Right kidney (tissue), 1 donor: Measurements from ENCODE around the gene ADGRV1.
A peak's percentile ranks its signal among the peaks of the same experiment; 100 is the strongest.

ENCODE experiments used
- DNase-seq: peaks from one replicate; pipeline ENCODE4 v3.0.0-alpha.2; 2016

ADGRV1 gene

DNA sequence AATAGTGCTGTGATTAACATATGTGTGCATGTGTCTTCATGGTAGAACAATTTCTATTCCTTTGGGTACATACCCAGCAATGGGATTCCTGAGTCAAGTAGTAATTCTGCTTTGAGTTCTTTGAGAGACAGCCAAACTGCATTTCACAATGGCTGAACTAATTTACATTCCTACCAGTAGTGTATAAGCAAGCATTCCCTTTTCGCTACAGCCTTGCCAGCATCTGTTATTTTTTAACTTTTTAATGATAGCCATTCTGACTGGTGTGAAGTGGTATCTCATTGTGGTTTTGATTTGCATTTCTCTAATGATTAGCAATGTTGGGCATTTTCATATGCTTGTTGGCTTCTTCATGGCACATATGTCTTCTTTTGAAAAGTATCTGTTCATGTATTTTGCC is 516.0 kb downstream of the ADGRV1 start:
- no peak for DNase-seq

DNA sequence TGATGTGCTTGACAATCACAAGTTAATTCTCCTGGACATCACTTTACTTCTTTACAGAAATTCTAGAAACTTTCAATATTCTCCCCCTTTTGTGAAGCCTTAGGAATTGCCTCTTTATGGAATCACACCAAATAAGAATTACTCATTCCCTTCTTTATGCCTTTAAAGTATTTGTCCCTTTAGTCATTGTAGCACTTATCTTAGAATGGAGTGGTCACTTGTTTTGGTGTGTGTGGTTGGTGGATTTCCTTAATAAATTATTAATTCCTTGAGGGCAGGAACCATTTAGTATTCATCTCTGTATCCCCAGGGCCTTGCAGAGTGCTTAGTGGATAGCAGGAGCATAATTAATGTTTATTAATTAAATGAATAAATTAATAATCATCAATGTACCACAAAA is 517.5 kb downstream of the ADGRV1 start:
- DNase-seq = no peak

DNA sequence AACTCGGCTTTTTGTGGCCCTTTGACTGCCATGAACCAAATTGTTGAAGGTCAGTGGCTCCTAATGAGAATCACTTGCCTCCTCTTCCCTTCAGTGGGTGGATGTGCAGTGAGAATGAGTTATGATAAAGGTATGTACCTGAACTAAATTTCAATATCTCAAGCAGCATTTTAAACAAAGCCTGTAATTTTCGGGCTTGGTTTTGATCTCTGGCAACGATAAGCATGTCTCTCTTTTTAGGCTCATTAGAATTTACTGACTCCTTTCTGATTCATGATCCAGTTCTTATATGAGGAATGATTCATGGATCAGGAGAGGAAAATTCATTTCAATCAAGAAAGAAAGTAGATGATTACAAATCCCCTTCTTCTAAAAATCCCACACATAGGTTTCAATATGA is 519.0 kb downstream of the ADGRV1 start:
- DNase-seq = no peak

DNA sequence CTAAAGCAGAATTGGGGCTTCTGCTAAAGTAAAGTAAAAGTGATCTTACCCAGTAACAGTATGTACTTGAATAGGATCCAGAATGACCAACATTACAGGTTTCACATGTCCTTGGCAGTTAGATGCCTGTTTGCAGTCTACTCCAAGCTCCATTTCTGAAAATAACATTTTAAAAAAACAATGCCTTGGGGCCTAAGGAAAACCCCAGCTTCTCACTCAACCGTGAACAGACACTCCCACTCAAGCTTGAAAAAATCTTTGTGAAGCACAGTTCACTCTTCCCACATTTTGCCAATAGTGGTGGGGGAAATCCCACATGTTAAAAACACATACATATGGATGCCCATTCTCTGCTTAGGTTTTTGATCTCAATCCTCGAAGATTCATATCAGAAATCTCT is 520.4 kb downstream of the ADGRV1 start:
- no peak for DNase-seq

DNA sequence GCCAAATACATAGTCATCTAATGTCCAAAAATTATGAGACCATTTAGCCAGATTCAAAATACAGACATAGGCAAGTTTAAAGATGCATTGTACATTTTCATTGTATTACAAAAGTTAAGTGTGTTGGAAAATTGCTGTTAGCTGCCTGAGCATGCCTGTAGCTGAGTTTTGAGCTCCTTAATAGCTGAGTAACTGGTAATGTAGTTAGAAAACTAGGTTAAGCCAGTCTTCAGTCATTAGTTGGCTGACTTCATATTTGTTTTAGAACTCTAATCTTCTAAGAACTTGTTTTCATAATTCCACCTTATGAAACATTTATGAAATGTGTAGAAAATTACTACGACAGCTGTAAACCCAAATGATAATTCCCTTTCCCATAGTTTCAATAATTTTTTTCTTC is 531.2 kb downstream of the ADGRV1 start:
- no peak for DNase-seq

DNA sequence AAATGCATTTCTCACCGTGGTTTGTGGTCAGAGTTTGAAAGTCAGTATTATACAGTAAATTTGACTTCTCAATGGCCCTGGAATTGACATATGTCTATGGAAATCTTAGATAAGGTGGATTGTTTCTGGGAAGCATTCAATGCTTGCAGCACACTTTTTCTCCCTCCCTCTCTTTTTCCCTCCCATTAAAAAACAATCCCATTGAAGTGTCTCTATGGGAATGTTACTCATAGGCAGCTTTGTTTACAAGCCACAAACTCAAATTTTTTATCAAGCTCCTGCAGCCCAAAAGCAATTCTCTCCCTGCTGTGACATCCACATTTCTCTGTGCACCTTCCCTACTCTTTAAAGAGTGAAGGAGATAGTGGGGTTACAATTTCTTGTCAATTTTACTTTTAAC is 532.4 kb downstream of the ADGRV1 start:
- DNase-seq = no peak

DNA sequence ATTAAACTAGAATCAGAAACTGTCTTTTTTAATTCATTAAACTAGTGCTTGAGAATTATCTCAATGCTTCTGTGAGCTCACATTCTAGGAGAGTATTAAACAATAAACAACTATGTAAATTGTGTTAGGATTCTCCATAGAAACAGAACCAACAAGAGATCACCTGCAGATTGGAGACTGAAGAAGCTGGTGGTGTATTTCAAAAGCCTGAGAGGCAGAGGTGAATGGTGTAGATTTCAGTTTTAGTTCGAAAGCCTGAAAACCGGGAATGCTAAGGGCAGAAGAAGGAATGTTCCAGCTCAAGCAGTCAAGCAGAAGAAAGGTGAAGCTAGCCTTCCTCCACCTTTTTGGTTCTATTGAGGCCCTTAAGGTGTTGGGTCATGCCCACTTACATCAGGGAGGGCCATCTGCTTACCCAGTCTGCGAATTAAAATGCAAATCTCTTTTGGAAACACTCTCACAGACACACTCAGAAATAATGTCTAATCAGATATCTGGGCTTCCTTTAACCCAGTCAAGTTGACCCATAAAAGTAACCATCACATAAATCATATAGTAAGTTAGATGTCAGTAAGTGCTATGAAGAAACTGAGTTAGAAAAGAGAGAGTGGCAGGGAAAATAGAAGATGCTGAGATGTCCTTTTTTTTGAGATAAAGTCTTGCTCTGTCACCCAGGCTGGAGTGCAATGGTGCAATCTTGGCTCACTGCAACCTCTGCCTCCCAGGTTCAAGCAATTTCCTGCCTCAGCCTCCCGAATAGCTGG is 533.1 kb downstream of the ADGRV1 start:
- DNase-seq = no peak

DNA sequence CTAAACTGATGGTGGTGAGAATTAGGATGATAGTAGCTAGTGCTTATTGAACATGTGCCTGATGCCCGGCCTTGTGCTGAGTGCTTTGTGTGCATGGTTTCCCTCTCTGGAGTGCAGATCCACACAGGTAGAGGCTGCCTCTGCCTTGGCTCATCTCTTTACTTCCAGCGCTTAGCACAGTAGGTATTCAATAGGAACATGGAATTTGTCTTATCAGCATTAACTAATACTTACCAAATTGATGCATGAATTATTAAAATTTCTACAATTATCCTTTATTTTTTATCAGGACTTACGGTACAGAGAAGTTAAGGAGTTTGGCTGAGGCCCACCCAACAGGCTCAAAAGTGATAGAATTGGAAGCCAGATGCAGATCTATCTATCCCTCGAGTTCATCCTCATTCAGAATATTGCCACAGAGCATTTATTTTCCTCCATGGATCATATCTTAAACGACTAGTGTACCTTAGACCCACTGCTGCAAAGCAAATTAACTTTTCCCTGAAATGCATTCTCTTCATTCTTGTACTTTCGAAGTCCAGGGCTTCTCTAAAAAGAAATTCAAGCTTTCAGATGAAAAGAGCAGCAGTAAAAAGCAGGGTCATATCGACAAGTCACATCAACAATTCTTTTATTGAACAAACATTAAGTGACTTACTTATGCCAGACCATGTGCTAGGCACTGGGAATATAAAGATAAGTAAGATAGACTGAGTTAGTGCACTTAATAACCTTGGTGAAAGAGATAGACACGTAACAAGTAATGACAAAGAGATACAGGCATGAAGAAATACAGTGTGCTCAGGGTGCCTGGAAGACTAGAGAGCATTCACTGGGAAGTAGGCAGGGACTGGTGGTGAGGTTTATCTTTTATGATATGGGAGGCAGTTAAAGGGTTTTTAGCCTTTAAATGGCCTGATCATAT is 534.5 kb downstream of the ADGRV1 start:
- no peak for DNase-seq

DNA sequence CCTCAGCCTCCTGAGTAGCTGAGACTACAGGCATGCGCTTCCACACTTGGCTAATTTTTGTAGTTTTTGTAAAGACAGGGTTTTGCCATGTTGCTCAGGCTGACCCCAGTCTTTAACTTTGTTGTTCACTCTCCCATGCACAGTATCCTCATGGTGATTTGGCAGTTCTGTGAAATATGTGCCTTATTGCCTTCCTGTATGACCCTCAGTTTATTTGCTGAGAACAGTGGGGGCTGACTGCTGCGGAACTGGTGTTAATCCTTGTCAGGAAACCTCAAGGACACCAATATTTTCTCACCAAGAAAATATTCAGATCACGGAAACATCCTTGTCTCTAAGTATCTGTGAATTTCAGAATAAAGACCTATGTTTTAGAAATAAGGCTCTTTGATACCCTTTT is 536.7 kb downstream of the ADGRV1 start:
- DNase-seq = no peak

DNA sequence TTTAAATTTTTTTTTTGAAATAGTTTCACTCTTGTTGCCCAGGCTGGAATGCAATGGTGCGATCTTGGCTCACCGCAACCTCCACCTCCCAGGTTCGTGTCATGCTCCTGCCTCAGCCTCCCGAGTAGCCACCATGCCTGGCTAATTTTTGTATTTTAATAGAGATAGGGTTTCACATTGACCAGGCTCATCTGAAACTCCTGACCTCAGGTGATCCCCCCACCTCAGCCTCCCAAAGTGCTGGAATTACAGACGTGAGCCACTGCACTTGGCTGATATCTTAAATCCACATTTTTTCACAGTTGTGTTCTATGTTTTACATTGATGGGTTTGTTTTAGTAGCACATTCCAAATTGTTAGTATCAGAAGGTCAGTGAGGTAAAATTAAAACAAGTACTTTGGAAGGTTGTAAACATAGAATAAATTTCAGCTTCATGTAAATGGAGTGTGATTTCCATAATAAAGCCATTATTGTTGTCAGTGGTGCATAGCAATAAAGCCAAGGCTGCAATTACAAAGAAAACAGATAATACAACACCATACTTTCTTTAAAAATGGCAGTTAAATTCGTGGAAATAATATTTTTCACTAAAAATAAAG is 537.3 kb downstream of the ADGRV1 start:
- DNase-seq = no peak

DNA sequence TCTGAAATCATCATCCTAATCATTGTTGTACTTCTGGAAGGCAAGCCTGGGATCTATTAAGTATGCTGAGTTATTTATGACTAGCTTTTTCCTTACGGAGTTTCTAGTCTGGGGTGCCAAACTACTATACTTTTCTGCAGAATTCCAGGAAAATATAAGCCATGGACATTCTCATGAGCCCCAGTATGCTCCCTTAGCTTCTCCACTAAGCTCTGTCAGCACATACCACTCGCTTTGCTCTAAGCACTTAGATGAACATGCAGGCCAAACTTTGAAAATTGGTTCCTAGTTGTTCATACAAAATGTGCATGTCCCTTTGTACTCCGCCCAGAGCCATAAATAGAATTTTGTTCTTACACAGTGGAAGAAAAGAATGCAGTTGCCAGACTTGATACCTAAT is 539.9 kb downstream of the ADGRV1 start:
- no peak for DNase-seq

DNA sequence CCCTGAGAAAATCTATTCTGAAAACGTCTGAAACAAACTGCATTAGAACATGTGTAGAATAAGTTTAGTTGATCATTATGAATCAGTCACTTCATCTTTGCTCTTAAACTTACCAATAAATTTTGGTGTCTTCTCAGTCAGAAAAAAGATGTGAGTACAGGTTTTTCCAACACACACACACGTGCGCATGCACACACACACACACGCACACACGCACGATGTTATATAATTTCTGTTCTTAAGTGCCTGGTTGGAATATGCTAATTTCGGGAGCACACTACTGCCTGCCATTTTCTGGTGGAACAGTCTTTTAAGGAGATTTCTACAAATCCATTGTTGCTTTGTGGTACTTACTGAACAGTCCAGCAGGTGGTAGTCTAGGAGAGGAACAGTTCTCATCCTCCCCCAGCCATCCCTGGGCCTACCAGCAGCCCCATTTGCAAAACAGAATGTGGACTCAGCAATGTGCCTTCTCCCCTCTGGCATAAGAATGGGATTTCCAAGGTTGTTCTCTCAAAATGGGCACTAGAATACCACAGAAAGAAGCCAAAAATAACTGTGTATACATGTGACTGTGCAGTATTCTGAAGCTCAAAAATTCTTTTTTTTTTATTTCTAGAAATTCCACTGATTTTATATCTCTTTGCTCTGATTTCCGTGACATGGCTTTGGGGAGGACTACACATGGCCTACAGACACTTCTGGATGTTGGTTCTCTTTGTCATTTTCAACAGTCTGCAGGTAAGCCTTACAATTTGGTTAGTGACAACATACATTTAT is 543.2 kb downstream of the ADGRV1 start:
- DNase-seq = peak; percentile 41

DNA sequence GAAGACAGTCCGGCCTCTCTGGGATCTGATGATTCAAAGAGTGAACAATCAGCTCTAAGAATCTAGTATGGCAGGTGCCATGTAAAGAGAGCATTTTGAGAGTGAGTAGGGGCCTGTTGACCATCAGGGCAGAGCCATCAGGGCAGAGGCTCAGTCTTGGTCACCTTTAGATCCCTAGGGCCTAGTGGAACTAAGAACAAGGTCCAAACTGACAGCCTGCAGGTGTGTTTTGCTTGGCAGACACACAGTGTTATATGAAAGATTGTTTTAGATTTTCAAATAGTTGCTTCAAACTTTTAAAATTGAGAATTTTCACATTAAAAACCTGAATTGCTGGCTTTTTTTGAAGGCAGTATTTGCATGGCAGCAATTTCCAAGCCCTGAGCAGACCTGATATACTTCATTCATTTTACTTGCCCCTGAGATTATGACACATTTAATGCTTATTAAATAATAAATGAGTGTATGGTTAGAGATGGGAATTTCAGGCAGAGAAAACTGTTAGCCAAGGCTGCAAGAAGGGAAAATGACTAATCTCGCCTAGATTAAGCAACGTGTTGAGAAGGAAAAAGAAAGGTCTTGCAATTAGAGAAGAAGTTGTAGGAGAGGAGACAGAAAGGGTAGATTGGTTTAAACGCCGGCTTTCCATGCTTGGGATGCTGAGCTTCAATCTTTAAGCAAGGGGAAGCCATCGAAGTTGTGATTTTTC is 544.9 kb downstream of the ADGRV1 start:
- no peak for DNase-seq

DNA sequence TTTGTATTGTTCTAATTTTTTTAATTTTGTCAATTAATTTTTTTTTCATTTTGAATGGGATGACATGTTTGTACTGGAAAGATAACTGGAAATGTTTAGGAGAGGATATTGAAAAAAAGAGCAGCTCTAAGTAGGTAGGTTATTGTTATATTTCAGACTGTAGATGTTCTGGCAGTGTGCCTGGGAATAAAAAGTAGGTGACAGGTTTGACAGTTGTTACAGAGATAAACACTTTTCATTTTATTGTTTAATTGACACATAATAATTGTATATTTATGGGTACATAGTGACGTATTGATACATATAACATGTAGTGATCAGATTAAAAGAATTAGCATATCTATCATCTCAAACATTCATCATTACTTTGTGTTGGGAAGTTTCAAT is 545.5 kb downstream of the ADGRV1 start:
- no peak for DNase-seq

DNA sequence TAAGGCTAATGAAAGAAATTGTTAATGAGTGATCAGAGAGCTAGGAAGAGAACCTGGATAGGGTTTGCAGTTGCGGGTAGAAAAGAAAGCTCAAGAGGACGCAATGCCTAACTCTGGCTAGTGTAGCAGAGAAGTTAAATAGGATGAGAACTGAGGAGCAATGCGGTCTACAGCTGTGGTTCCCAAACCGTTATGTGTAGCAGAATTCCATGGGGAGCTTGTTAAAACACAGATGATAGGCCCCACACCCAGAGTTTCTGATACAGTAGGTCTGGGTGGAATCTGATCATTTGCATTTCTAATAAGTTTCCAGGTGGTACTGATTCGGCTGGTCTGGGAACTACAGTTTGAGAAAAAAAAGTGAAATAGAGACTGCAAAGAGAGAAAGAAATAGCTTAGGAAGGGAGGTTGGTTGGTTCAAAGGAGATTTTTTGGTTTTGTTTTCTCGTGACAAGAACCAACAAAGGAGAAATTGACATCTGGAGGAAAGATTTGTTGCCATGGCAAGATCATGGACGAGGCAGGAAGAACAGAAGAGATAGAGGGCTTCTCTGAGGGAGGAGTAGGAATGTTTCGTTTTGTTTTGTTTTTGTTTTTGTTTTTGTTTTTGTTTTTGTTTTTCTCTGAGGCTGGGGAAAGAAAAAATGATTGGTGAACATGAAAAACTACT is 548.4 kb downstream of the ADGRV1 start:
- DNase-seq = no peak

DNA sequence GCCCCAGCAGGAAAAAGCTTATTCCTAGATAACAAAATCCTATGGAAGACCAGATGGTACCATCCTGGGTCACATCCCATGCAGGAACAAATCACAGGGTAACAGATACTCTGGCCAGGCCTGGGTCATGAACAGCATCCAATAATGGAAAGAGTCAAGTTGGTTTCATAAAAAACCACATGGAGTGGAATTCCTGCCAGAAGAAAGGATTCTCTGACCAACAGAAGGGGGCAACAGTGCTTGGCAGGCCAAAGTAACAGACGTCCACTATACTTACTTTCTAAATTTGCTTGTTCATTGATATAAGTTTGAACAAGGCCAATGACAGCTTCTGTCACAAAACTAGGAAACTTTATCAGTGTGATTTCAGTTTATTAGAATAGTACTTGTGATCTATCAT is 551.0 kb downstream of the ADGRV1 start:
- no peak for DNase-seq

DNA sequence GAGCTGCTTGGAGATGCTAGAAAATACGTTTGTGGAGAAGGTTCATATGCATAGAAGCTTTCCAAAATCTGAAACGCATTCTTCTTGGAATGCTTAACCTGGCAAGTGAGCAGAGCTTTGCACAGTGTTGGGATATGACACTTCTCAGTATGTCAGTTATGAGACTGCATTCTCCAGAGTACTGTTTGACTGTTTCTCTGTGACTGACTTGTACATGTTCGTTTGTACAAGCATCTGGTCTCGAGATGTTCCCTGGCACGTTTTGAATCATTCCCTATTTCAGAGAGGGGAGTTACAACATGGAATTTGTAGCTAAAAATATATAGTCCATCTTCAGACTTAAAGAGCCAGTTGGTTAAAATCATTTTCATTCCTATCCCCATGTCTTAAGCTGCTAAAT is 552.1 kb downstream of the ADGRV1 start:
- no peak for DNase-seq

DNA sequence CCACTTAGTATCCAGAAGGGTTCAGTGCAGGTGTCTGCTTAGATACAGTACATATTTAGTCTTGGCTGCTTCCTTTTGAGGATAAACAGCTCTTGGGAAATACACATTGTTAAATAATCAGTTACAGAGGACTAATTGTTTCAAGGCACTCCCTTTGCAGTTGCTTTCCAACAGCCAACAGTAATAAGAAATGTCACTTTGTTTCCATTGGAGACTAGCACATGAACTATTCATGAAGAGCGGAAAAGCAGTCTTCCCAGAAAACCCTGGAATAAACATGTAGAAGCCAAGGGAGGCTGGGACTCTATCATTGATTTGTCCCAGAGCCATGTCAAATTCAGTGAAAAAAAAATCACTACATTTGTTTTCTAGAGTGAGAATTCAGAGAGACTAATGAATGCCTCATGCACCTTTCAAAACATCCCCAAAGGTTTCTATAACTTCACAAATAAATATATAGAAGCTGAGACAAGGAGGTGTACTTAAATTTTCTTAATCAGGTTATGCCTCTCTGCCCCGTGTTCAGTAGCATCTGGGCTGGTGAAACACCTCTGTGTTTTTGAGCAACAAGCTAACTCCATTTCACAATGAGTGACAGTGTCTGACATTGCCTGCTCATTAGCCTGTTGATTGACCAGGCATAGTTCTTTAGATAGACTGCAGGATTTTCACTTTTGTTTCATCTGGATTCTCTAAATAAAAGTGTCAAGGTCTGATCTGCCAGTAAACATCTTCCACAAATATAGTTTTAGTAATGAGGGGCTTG is 553.1 kb downstream of the ADGRV1 start:
- DNase-seq = no peak

DNA sequence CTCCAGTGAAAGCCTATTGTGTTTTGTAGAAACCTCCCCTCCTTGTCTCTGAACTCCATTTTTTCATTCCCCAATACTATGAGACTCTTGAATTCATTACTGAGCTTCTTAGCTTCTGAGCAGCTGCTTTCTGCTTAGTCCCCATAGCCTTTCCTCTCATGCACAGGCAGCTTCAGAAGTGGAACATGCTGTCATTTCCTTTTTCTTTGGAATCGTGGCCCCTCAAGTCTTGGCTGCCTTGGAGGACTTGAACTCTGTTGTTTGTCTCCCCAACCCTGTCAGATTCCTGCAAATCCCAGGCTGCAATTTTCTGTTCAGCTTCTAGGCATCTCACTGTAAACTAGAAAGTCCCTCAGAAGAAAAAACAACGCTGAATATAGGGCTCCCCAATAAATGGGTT is 556.1 kb downstream of the ADGRV1 start:
- no peak for DNase-seq

DNA sequence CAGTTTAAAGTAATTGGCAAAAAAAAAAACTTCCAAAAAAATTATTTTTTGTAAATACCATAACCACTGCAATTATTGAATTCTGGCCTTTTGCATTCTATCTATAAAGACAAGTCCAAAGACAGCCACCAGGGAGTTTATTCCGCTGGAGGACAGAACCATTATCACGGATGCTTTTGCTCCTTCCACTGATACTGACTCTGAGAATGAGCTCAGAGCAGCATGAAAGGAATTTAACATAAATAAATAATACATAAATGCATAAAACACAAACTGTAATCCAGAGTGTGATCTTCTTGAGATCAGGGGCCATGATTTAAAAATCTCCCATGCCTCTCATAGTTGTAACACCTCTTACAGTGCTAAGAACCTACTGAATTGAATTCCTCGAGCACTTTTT is 559.8 kb downstream of the ADGRV1 start:
- DNase-seq = no peak

DNA sequence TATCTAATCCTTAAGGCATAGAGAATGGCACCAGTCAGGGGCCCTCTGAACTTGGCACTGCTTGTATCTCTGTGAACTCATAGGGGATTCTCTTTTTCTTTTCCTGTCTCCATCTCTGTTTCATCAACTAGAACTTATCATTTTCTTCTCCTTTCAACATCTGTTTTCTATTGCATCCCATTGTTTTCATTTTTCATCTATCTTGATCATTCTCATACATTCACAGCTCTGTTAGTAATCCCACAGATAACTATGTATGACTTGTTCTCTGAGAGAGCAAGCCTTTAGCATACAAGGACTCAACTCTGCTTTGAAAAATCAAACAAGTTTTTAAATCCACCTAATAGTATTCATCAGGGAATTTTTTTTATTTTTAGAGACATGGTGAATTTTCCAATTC is 560.2 kb downstream of the ADGRV1 start:
- no peak for DNase-seq
